Neural progenitor cell (in vitro differentiated cells): ENCODE results near the gene GTPBP3. TPM values are rescaled to one million over a fixed set of nuclear protein-coding genes. Genes with fewer than 3 reads are reported as not detected.

Source experiments
- DNase-seq: peaks from one replicate; pipeline ENCODE4 v3.0.0-alpha.2; 2016; ENCODE audit warnings: low spot score
- H2AFZ ChIP-seq: fragments of 200-600 bp; sonication (generic); replicated peaks from 2 replicates; pipeline ENCODE4 v1.6.1; 2016; ENCODE audit warnings: antibody characterized with exemption
- H3F3A ChIP-seq: fragments of 200-600 bp; sonication (generic); 2 replicates; pipeline ENCODE4 v1.6.1; 2016; ENCODE audit warnings: antibody characterized with exemption, low read depth
- H3K27ac ChIP-seq: fragments of 200-600 bp; sonication (generic); 2 replicates; pipeline ENCODE4 v1.5.1; 2016; ENCODE audit warnings: mild to moderate bottlenecking
- H3K27me3 ChIP-seq: fragments of 200-600 bp; sonication (generic); 2 replicates; pipeline ENCODE4 v1.6.1; 2016; ENCODE audit warnings: mild to moderate bottlenecking, moderate library complexity
- H3K36me3 ChIP-seq: fragments of 200-600 bp; sonication (generic); 2 replicates; pipeline ENCODE4 v1.5.1; 2016
- H3K4me1 ChIP-seq: fragments of 200-600 bp; sonication (generic); 2 replicates; pipeline ENCODE4 v1.6.1; 2016; ENCODE audit warnings: mixed run types
- H3K4me2 ChIP-seq: fragments of 200-600 bp; sonication (generic); 2 replicates; pipeline ENCODE4 v1.6.1; 2016
- H3K4me3 ChIP-seq: fragments of 200-600 bp; sonication (generic); 2 replicates; pipeline ENCODE4 v1.5.1; 2016
- H3K79me2 ChIP-seq: fragments of 200-600 bp; sonication (generic); 2 replicates; pipeline ENCODE4 v1.6.1; 2016; ENCODE audit warnings: low read depth
- H3K9ac ChIP-seq: fragments of 200-600 bp; sonication (generic); 2 replicates; pipeline ENCODE4 v1.6.1; 2016
- H3K9me3 ChIP-seq: fragments of 200-600 bp; sonication (generic); 2 replicates; pipeline ENCODE4 v1.5.1; 2016; ENCODE audit warnings: low read depth
- H4K20me1 ChIP-seq: fragments of 200-600 bp; sonication (generic); 2 replicates; pipeline ENCODE4 v1.6.1; 2016; ENCODE audit warnings: low read depth
- H3K27ac Mint-ChIP-seq: 3 replicates; pipeline ENCODE4 v1.8.0; 2021; ENCODE audit warnings: mixed read lengths
- H3K27me3 Mint-ChIP-seq: 2 replicates; pipeline ENCODE4 v1.8.0; 2022; ENCODE audit warnings: low read depth, mild to moderate bottlenecking, inconsistent platforms, moderate library complexity, mixed read lengths; ENCODE audit not compliant: insufficient read depth
- H3K36me3 Mint-ChIP-seq: 3 replicates; pipeline ENCODE4 v1.8.0; 2021; ENCODE audit warnings: mixed read lengths
- H3K4me1 Mint-ChIP-seq: 3 replicates; pipeline ENCODE4 v1.8.0; 2021; ENCODE audit warnings: mixed read lengths
- H3K4me3 Mint-ChIP-seq: 3 replicates; pipeline ENCODE4 v1.8.0; 2021; ENCODE audit warnings: mild to moderate bottlenecking, moderate library complexity, mixed read lengths
- H3K9me3 Mint-ChIP-seq: 3 replicates; pipeline ENCODE4 v1.8.0; 2020; ENCODE audit warnings: mixed read lengths
- CTCF ChIP-seq: fragments of 200-600 bp; sonication (generic); IDR thresholded peaks from 2 replicates; pipeline ENCODE4 v1.5.1; 2017; ENCODE audit warnings: antibody characterized with exemption, mild to moderate bottlenecking
- EZH2 ChIP-seq: fragments of 200-600 bp; sonication (generic); IDR thresholded peaks from 2 replicates; pipeline ENCODE4 v1.6.1; 2017; ENCODE audit warnings: antibody characterized with exemption, mild to moderate bottlenecking, moderate library complexity
- EZH2phosphoT487 ChIP-seq: fragments of 200-600 bp; sonication (generic); IDR thresholded peaks from 2 replicates; pipeline ENCODE4 v1.6.1; 2017; ENCODE audit warnings: antibody characterized with exemption
- total RNA-seq: library from RNA; depleted of rRNA; stranded (reverse); fragments of >200 nt; gene quantifications from 2 replicates; pipeline ENCODE4 v1.2.3, GENCODE V29; 2015; ENCODE audit warnings: low replicate concordance

GTPBP3 gene
- total RNA-seq, 1 donor from 2014 or later: 13.2 TPM

- Histone ChIP-seq H3K27me3 (peaks cover 14% of the 10 kb centered on the region), H3K9me3 (peaks cover 4% of the 10 kb centered on the region), H3K4me2 (peak overlapping the region; percentile 97), H3K4me1 (no peaks in the 10 kb centered on the region), H3K27ac (no peak overlapping the region), H4K20me1 (no peaks in the 10 kb centered on the region), H3K36me3 (no peaks in the 10 kb centered on the region), H3K4me3 (peak overlapping the region; percentile 63), H2AFZ (peak overlapping the region; percentile 89), H3F3A (peaks cover 26% of the 10 kb centered on the region), H3K79me2 (no peaks in the 10 kb centered on the region), H3K9ac (no peak overlapping the region)
- no peak overlapping the region for H3K27ac Mint-ChIP-seq
- TF ChIP-seq EZH2phosphoT487 (no peak), CTCF (no peak), EZH2 (no peak)
- H3K27me3 Mint-ChIP-seq: peaks cover 17% of the 10 kb centered on the region
- DNase-seq: peak; percentile 31
- H3K4me3 Mint-ChIP-seq: peak overlapping the region; percentile 81
- no peaks in the 10 kb centered on the region for H3K36me3 Mint-ChIP-seq
- H3K4me1 Mint-ChIP-seq: peaks cover 18% of the 10 kb centered on the region
- H3K9me3 Mint-ChIP-seq: peaks cover 8% of the 10 kb centered on the region
Observed at GRCh38 chr19:17391371-17392151, 54.2 kb downstream of the GTPBP3 start.

Other genes with a start within 250 kb of the GTPBP3 start
- gene USE1, start 122.2 kb upstream of the GTPBP3 start, total RNA-seq: 12.1 and 13.6 TPM in 2 replicates
- 4.6 and 7.7 TPM in 2 replicates for gene OCEL1, start 111.3 kb upstream of the GTPBP3 start, total RNA-seq
- 14.3 and 67.0 TPM in 2 replicates for gene NR2F6, start 91.6 kb upstream of the GTPBP3 start, total RNA-seq
- gene USHBP1, start 72.8 kb upstream of the GTPBP3 start, total RNA-seq: 0.28 and 1.1 TPM in 2 replicates
- 89.8 and 107 TPM in 2 replicates for gene BABAM1, start 70.1 kb upstream of the GTPBP3 start, total RNA-seq
- 2.3 and 3.3 TPM in 2 replicates for gene ANKLE1, start 55.7 kb upstream of the GTPBP3 start, total RNA-seq
- 4.6 and 13.3 TPM in 2 replicates for gene ABHD8, start 34.1 kb upstream of the GTPBP3 start, total RNA-seq
- gene MRPL34, start 31.7 kb upstream of the GTPBP3 start, total RNA-seq: 25.9 and 38.8 TPM in 2 replicates
- gene DDA1, start 28.0 kb upstream of the GTPBP3 start, total RNA-seq: 21.9 and 27.7 TPM in 2 replicates
- gene ANO8, start 2.7 kb upstream of the GTPBP3 start, total RNA-seq: 11.4 and 25.0 TPM in 2 replicates
- gene PLVAP, start 39.8 kb downstream of the GTPBP3 start, total RNA-seq: 0.11 and 0.37 TPM in 2 replicates
- 0.56 and 1.1 TPM in 2 replicates for gene CCDC194, start 56.6 kb downstream of the GTPBP3 start, total RNA-seq
- 44.8 and 65.5 TPM in 2 replicates for gene BST2, start 68.1 kb downstream of the GTPBP3 start, total RNA-seq
- gene MVB12A, start 82.5 kb downstream of the GTPBP3 start, total RNA-seq: 33.2 and 88.6 TPM in 2 replicates
- 0.17 and 2.2 TPM in 2 replicates for gene TMEM221, start 111.1 kb downstream of the GTPBP3 start, total RNA-seq
- gene NXNL1, start 123.4 kb downstream of the GTPBP3 start, total RNA-seq: not detected in 2 replicates
- gene SLC27A1, start 133.0 kb downstream of the GTPBP3 start, total RNA-seq: 13.9 and 22.4 TPM in 2 replicates
- 22.8 and 86.0 TPM in 2 replicates for gene PGLS, start 174.1 kb downstream of the GTPBP3 start, total RNA-seq
- 38.4 and 60.3 TPM in 2 replicates for gene COLGALT1, start 218.1 kb downstream of the GTPBP3 start, total RNA-seq